ENCODE data around the gene BIRC5.
A peak's percentile ranks its signal among the peaks of the same experiment; 100 is the strongest.

The BIRC5 gene

GRCh38 chr17:78237401-78238012 lies 23.5 kb downstream of the BIRC5 start:
- DNase-seq (ENCODE audit: insufficient read length, low spot score) = no peak
- no peak for FAIRE-seq
- no peak for TF ChIP-seq SPI1 (IDR thresholded peaks at IDR 0.05; ENCODE audit: low read depth, low read length)
- TF ChIP-seq PAX5 (IDR thresholded peaks at IDR 0.05; ENCODE audit: insufficient read depth, low read length, severe bottlenecking) = no peak
- no peak for TF ChIP-seq POU2F2 (IDR thresholded peaks at IDR 0.05; ENCODE audit: low read depth, low read length)
- TF ChIP-seq POLR2AphosphoS5 (IDR thresholded peaks at IDR 0.05; ENCODE audit: low read depth, low read length) = no peak
- no peak for TF ChIP-seq POLR2A (IDR thresholded peaks at IDR 0.05; ENCODE audit: low read depth, low read length)
- TF ChIP-seq TAF1 (IDR thresholded peaks at IDR 0.05; ENCODE audit: low read depth, low read length) = no peak

- FAIRE-seq (peak; percentile 20), DNase-seq (ENCODE audit: insufficient read length, low spot score) (no peak)
- TF ChIP-seq TAF1 (IDR thresholded peaks at IDR 0.05; ENCODE audit: low read depth, low read length) (no peak), PAX5 (IDR thresholded peaks at IDR 0.05; ENCODE audit: insufficient read depth, low read length, severe bottlenecking) (no peak), POLR2A (IDR thresholded peaks at IDR 0.05; ENCODE audit: low read depth, low read length) (no peak), POLR2AphosphoS5 (IDR thresholded peaks at IDR 0.05; ENCODE audit: low read depth, low read length) (no peak), POU2F2 (IDR thresholded peaks at IDR 0.05; ENCODE audit: low read depth, low read length) (no peak)
Measured at GRCh38 chr17:78238823-78239488, 24.9 kb downstream of the BIRC5 start.

GRCh38 chr17:78239489-78239931 lies 25.5 kb downstream of the BIRC5 start:
- FAIRE-seq (peak; percentile 41), DNase-seq (ENCODE audit: insufficient read length, low spot score) (no peak)
- TF ChIP-seq PAX5 (IDR thresholded peaks at IDR 0.05; ENCODE audit: insufficient read depth, low read length, severe bottlenecking) (no peak), TAF1 (IDR thresholded peaks at IDR 0.05; ENCODE audit: low read depth, low read length) (no peak), POLR2AphosphoS5 (IDR thresholded peaks at IDR 0.05; ENCODE audit: low read depth, low read length) (no peak), SPI1 (IDR thresholded peaks at IDR 0.05; ENCODE audit: low read depth, low read length) (no peak), POU2F2 (IDR thresholded peaks at IDR 0.05; ENCODE audit: low read depth, low read length) (no peak), POLR2A (IDR thresholded peaks at IDR 0.05; ENCODE audit: low read depth, low read length) (no peak)

- FAIRE-seq (no peak), DNase-seq (ENCODE audit: insufficient read length, low spot score) (no peak)
- TF ChIP-seq POLR2A (IDR thresholded peaks at IDR 0.05; ENCODE audit: low read depth, low read length) (no peak), POLR2AphosphoS5 (IDR thresholded peaks at IDR 0.05; ENCODE audit: low read depth, low read length) (no peak), POU2F2 (IDR thresholded peaks at IDR 0.05; ENCODE audit: low read depth, low read length) (no peak), SPI1 (IDR thresholded peaks at IDR 0.05; ENCODE audit: low read depth, low read length) (no peak), TAF1 (IDR thresholded peaks at IDR 0.05; ENCODE audit: low read depth, low read length) (no peak)
Measured at GRCh38 chr17:78240012-78240655, 26.1 kb downstream of the BIRC5 start.

- no peak for TF ChIP-seq SPI1 (IDR thresholded peaks at IDR 0.05; ENCODE audit: low read depth, low read length)
- TF ChIP-seq POLR2AphosphoS5 (IDR thresholded peaks at IDR 0.05; ENCODE audit: low read depth, low read length) = no peak
- no peak for TF ChIP-seq POU2F2 (IDR thresholded peaks at IDR 0.05; ENCODE audit: low read depth, low read length)
- TF ChIP-seq POLR2A (IDR thresholded peaks at IDR 0.05; ENCODE audit: low read depth, low read length) = no peak
- TF ChIP-seq PAX5 (IDR thresholded peaks at IDR 0.05; ENCODE audit: insufficient read depth, low read length, severe bottlenecking) = no peak
- no peak for TF ChIP-seq TAF1 (IDR thresholded peaks at IDR 0.05; ENCODE audit: low read depth, low read length)
- FAIRE-seq = no peak
- no peak for DNase-seq (ENCODE audit: insufficient read length, low spot score)
Measured at GRCh38 chr17:78240839-78241238, 26.8 kb downstream of the BIRC5 start.

GRCh38 chr17:78241277-78242023 lies 27.4 kb downstream of the BIRC5 start:
- FAIRE-seq = peak; percentile 88
- no peak for TF ChIP-seq SPI1 (IDR thresholded peaks at IDR 0.05; ENCODE audit: low read depth, low read length)
- TF ChIP-seq TAF1 (IDR thresholded peaks at IDR 0.05; ENCODE audit: low read depth, low read length) = no peak
- no peak for TF ChIP-seq POU2F2 (IDR thresholded peaks at IDR 0.05; ENCODE audit: low read depth, low read length)
- TF ChIP-seq PAX5 (IDR thresholded peaks at IDR 0.05; ENCODE audit: insufficient read depth, low read length, severe bottlenecking) = no peak
- no peak for TF ChIP-seq POLR2A (IDR thresholded peaks at IDR 0.05; ENCODE audit: low read depth, low read length)
- no peak for TF ChIP-seq POLR2AphosphoS5 (IDR thresholded peaks at IDR 0.05; ENCODE audit: low read depth, low read length)
- DNase-seq (ENCODE audit: insufficient read length, low spot score) = no peak

GRCh38 chr17:78242024-78242742 lies 28.1 kb downstream of the BIRC5 start:
- DNase-seq (ENCODE audit: insufficient read length, low spot score) = no peak
- TF ChIP-seq TAF1 (IDR thresholded peaks at IDR 0.05; ENCODE audit: low read depth, low read length) (no peak), POLR2A (IDR thresholded peaks at IDR 0.05; ENCODE audit: low read depth, low read length) (no peak), POU2F2 (IDR thresholded peaks at IDR 0.05; ENCODE audit: low read depth, low read length) (no peak), PAX5 (IDR thresholded peaks at IDR 0.05; ENCODE audit: insufficient read depth, low read length, severe bottlenecking) (no peak), POLR2AphosphoS5 (IDR thresholded peaks at IDR 0.05; ENCODE audit: low read depth, low read length) (no peak)
- no peak for FAIRE-seq

GRCh38 chr17:78247304-78247703 lies 33.3 kb downstream of the BIRC5 start:
- DNase-seq (ENCODE audit: insufficient read length, low spot score) (no peak), FAIRE-seq (no peak)
- TF ChIP-seq TAF1 (IDR thresholded peaks at IDR 0.05; ENCODE audit: low read depth, low read length) (no peak), PAX5 (IDR thresholded peaks at IDR 0.05; ENCODE audit: insufficient read depth, low read length, severe bottlenecking) (no peak), POLR2AphosphoS5 (IDR thresholded peaks at IDR 0.05; ENCODE audit: low read depth, low read length) (no peak), POU2F2 (IDR thresholded peaks at IDR 0.05; ENCODE audit: low read depth, low read length) (no peak), POLR2A (IDR thresholded peaks at IDR 0.05; ENCODE audit: low read depth, low read length) (no peak), SPI1 (IDR thresholded peaks at IDR 0.05; ENCODE audit: low read depth, low read length) (no peak)
